Measurements from ENCODE around the gene NEMF. TPM values are rescaled to one million over a fixed set of nuclear protein-coding genes. Genes with fewer than 3 reads are reported as not detected.
"Not testable (repeated sequence)": the region's sequence is repeated elsewhere in the genome, so short reads cannot be mapped to it uniquely, and the experiment has no call there.

NEMF gene
- total and polyA plus RNA-seq, 12 donors = 14.8 to 94.1 (median 56.0) TPM

DNA sequence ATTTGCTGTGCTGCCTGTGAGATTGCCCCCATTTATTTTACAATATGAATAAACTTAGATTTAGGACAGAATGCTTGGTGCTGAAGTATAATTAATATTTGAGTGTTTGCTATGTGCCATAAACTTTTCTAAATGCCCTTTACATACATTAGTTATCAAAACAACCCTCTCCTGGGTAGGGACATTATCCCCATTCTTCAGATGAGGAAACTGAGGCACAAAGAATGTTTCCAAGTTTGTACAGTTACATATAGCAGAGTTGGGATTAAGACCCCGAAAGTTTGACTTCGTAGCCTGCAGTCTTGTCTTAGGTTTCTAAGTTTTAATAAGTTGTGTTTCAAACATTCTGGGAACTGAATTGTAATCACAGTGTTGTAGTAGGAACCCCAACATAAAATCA lies 66.3 kb downstream of the NEMF start:
- no peak overlapping the region for H3K4me3 ChIP-seq
- no peak for DNase-seq
- intact Hi-C loops (cut with DNase I) = loop anchor here in 1 of 2 donors (10.0 kb wide), 1 partner anchor 48 kb away; no protein-coding TSS in a partner anchor
- no peaks in the 10 kb centered on the region for H3K9me3 ChIP-seq (replicated peaks in 1 of 3)
- TF ChIP-seq POLR2A (IDR thresholded peaks at IDR 0.05) = no peak
- TF ChIP-seq, protein P1, sequence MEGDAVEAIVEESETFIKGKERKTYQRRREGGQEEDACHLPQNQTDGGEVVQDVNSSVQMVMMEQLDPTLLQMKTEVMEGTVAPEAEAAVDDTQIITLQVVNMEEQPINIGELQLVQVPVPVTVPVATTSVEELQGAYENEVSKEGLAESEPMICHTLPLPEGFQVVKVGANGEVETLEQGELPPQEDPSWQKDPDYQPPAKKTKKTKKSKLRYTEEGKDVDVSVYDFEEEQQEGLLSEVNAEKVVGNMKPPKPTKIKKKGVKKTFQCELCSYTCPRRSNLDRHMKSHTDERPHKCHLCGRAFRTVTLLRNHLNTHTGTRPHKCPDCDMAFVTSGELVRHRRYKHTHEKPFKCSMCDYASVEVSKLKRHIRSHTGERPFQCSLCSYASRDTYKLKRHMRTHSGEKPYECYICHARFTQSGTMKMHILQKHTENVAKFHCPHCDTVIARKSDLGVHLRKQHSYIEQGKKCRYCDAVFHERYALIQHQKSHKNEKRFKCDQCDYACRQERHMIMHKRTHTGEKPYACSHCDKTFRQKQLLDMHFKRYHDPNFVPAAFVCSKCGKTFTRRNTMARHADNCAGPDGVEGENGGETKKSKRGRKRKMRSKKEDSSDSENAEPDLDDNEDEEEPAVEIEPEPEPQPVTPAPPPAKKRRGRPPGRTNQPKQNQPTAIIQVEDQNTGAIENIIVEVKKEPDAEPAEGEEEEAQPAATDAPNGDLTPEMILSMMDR (IDR thresholded peaks at IDR 0.05) = no peak
- no peak overlapping the region for H3K27ac ChIP-seq
- WGBS, 4 donors = 92 to 98% (median 96%) methylated on average over 2 of the region's 2 CpGs
- peaks cover 0 to 89% of the 10 kb centered on the region in 2 donors for H3K36me3 ChIP-seq (replicated peaks in 1 of 2)
- H3K27me3 ChIP-seq = no peaks in the 10 kb centered on the region
- no peaks in the 10 kb centered on the region for H3K4me1 ChIP-seq (replicated peaks in 1 of 2)

DNA sequence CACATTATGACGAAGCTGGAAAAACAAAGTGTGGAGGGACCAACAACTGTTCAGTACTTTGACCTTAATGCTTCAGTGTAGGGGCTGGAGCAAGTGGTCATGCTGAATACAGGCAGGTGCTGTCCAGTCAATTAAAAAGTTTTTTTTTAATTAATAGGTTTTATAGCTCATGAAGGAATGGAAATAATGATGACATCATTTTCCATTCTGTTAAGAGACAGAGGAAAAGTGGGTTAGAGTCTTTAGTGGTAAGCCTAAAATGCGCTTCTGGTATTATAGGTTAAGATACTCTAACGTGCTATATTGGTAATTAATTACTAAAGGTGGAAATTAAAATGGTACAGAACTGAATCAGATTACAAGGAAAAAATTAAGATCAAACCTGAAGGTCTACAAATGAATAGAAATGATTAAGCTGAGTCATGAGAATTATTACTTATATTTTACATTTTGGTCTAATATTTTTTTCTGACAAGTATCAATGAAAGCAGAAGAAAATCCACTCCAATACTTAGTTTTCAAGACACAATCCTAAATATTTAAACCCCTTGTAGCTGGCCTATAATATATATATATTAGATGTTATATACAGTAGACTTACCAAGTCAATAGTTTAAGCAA lies 69.1 kb downstream of the NEMF start:
- H3K4me1 ChIP-seq (replicated peaks in 1 of 2) = peaks cover 0 to 4% of the 10 kb centered on the region in 2 donors
- no peaks in the 10 kb centered on the region for H3K9me3 ChIP-seq (replicated peaks in 1 of 3)
- intact Hi-C loops (cut with DNase I) = loop anchor here in 1 of 2 donors (10.0 kb wide), 1 partner anchor 51 kb away; no protein-coding TSS in a partner anchor
- H3K4me3 ChIP-seq = no peak overlapping the region
- H3K27me3 ChIP-seq = no peaks in the 10 kb centered on the region
- H3K36me3 ChIP-seq (replicated peaks in 1 of 2) = peaks cover 0 to 90% of the 10 kb centered on the region in 2 donors
- no peak overlapping the region for H3K27ac ChIP-seq
- TF ChIP-seq POLR2A (IDR thresholded peaks at IDR 0.05) = no peak
- TF ChIP-seq, protein P1 (IDR thresholded peaks at IDR 0.05) = no peak
- WGBS, 4 donors = 85 to 89% (median 87%) methylated on average over 3 of the region's 3 CpGs
- DNase-seq = no peak

DNA sequence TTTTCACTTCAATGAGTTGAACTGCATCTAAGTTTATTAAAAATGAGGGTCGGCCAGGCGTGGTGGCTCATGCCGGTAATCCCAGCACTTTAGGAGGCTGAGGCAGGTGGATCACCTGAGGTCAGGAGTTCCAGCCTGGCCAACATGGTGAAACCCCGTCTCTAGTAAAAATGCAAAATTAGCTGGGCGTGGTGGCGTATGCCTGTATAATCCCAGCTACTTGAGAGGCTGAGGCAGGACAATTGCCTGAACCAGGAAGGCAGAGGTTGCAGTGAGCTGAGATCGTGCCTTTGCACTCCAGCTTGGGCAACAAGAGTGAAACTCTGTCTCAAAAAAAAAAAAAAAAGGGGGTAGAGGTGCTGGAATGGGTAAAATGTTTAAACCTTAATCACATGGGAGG lies 71.5 kb downstream of the NEMF start:
- peaks cover 0 to 87% of the 10 kb centered on the region in 2 donors for H3K36me3 ChIP-seq (replicated peaks in 1 of 2)

DNA sequence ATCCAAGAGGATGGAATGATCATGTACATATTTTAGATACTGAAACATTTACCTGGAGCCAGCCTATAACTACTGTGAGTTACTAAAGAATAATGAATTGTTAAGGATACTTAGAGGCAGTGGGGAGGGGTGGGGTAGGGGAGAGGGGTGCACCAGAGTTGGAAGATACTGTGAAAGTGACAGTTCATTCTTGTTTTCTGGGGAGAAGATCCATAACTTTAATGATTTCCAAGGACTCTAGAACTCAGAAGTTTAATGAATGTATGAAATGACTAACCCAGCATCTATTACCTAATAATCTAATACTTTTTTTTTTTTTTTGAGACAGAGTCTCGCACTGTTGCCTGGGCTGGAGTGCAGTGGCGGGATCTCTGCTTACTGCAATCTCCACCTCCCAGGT lies 74.2 kb downstream of the NEMF start:
- H3K27ac ChIP-seq = no peak overlapping the region
- no peaks in the 10 kb centered on the region for H3K9me3 ChIP-seq (replicated peaks in 1 of 3)
- H3K36me3 ChIP-seq (replicated peaks in 1 of 2) = peaks cover 0 to 87% of the 10 kb centered on the region in 2 donors
- TF ChIP-seq, protein P1 (IDR thresholded peaks at IDR 0.05) = no peak
- TF ChIP-seq POLR2A (IDR thresholded peaks at IDR 0.05) = no peak
- DNase-seq = no peak
- peaks cover 0 to 4% of the 10 kb centered on the region in 2 donors for H3K4me1 ChIP-seq (replicated peaks in 1 of 2)
- no peak overlapping the region for H3K4me3 ChIP-seq
- H3K27me3 ChIP-seq = no peaks in the 10 kb centered on the region
- intact Hi-C loops (cut with DNase I) = loop anchor here in 1 of 2 donors (5.0 kb wide), 1 partner anchor 49 kb away; no protein-coding TSS in a partner anchor
- 94 to 98% (median 94%) methylated on average over 2 of the region's 2 CpGs for WGBS, 4 donors

More for the DNA sequence above, 71.5 kb downstream of the NEMF start:
- H3K9me3 ChIP-seq (replicated peaks in 1 of 3); H3K27ac ChIP-seq; H3K4me1 ChIP-seq (replicated peaks in 1 of 2); DNase-seq; H3K4me3 ChIP-seq; H3K27me3 ChIP-seq: not testable (repeated sequence)
- WGBS, 4 donors = 92 to 97% (median 95%) methylated on average over 7 of the region's 7 CpGs
- intact Hi-C loops (cut with DNase I) = loop anchor here in 1 of 2 donors (10.0 kb wide), 1 partner anchor 54 kb away; no protein-coding TSS in a partner anchor

DNA sequence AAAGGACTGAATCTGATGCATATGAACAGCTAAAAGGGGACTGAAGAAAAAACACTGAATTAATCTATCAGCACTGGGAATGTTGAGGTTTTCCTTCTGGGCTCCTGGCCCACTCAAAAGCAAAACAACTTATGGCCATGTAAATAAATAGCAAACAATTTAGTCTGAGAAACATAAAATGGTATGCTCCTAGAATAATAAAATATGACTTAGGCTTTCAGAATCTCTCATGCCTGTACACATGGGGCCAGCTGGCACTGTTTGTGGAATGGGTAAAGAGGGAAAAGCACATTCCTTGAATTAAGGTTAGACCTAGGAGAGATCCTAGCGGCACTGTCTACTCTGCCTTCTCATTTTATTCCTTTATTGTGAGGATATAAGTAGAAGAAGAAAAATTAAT lies 78.5 kb downstream of the NEMF start:
- WGBS, 4 donors = 93 to 97% (median 96%) methylated on average over 1 of the region's 1 CpG
- Histone ChIP-seq H3K36me3 (replicated peaks in 1 of 2) (peaks cover 0 to 45% of the 10 kb centered on the region in 2 donors), H3K27me3 (no peaks in the 10 kb centered on the region), H3K9me3 (replicated peaks in 1 of 3) (no peaks in the 10 kb centered on the region), H3K27ac (no peak overlapping the region), H3K4me1 (replicated peaks in 1 of 2) (peaks cover 15 to 25% of the 10 kb centered on the region in 2 donors), H3K4me3 (no peak overlapping the region)
- TF ChIP-seq POLR2A (IDR thresholded peaks at IDR 0.05) = no peak
- TF ChIP-seq, protein P1 (IDR thresholded peaks at IDR 0.05) = no peak
- intact Hi-C loops (cut with DNase I) = no loop called here
- DNase-seq = no peak

DNA sequence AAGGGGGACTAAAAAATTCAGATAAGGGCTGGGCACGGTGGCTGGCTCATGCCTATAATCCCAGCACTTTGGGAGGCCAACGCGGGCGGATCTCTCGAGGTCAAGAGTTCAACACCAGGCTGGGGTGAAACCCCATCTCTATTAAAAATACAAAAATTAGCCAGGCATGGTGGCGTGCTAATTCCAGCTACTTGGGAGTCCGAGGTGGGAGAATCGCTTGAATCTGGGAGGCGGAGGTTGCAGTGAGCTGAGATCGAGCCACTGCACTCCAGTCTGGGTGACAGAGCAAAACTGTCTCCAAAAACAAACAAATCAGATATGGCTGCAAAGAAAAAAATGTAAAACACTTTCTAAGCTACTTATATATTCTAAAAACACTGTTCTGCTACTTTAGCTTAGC lies 80.9 kb downstream of the NEMF start:
- H3K27me3 ChIP-seq; H3K27ac ChIP-seq; intact Hi-C loops (cut with DNase I); DNase-seq; H3K9me3 ChIP-seq (replicated peaks in 1 of 3); H3K4me3 ChIP-seq: not testable (repeated sequence)
- WGBS, 4 donors = 91 to 95% (median 95%) methylated on average over 10 of the region's 10 CpGs
- Histone ChIP-seq H3K4me1 (replicated peaks in 1 of 2) (peaks cover 24 to 31% of the 10 kb centered on the region in 2 donors), H3K36me3 (replicated peaks in 1 of 2) (peaks cover 0 to 27% of the 10 kb centered on the region in 2 donors)

All from adrenal gland (tissue), 12 donors.